IMR-90 (cell line): ENCODE data around the gene DNMT1. TPM values are rescaled to one million over a fixed set of nuclear protein-coding genes. Genes with fewer than 3 reads are reported as not detected.

Source experiments
- ATAC-seq: fragments of 200-7000 bp; cut with Tn5 transposase; 2 replicates; pipeline ENCODE4 v1.9.1; 2020; ENCODE audit warnings: low read depth, mild to moderate bottlenecking, moderate library complexity
- BruUV-seq: library from RNA; stranded (reverse); fragments of 400-500 nt; replicated peaks from 2 replicates; lab custom pipeline; 2021; lab: Mats Ljungman, UMichigan
- CTCF ChIA-PET: fragments of 300-600 bp; formaldehyde crosslinking; extraction: SDS; loops from one replicate; lab custom pipeline; 2021; ENCODE audit warnings: antibody characterized with exemption; lab: Yijun Ruan, JAX
- POLR2A ChIA-PET: fragments of 300-600 bp; sonication (Branson Sonifier 250); formaldehyde crosslinking; loops from one replicate; lab custom pipeline; 2022; ENCODE audit warnings: antibody characterized with exemption; ENCODE audit not compliant: unreplicated experiment; lab: Charles Lee
- DNase-seq: peaks from one replicate; pipeline ENCODE4 v3.0.0; 2013
- H2AFZ ChIP-seq: replicated peaks from 2 replicates; pipeline ENCODE3; 2013; ENCODE audit warnings: low read length, mild to moderate bottlenecking; ENCODE audit not compliant: poor library complexity
- H2AK5ac ChIP-seq: 2 replicates; pipeline ENCODE4 v1.6.1; 2013; ENCODE audit warnings: low read depth, low read length, inconsistent platforms
- H2AK9ac ChIP-seq: replicated peaks from 2 replicates; pipeline ENCODE3; 2013; ENCODE audit warnings: mild to moderate bottlenecking, low read depth, low read length, moderate library complexity; ENCODE audit not compliant: poor library complexity
- H2BK120ac ChIP-seq: 2 replicates; pipeline ENCODE4 v1.6.1; 2013; ENCODE audit warnings: low read depth, low read length, inconsistent platforms
- H2BK15ac ChIP-seq: 3 replicates; pipeline ENCODE4 v1.6.1; 2013; ENCODE audit warnings: low read depth, low read length, inconsistent platforms
- H2BK20ac ChIP-seq: 2 replicates; pipeline ENCODE4 v1.6.1; 2013; ENCODE audit warnings: low read depth, mild to moderate bottlenecking, inconsistent platforms, low read length, moderate library complexity
- H2BK5ac ChIP-seq: 2 replicates; pipeline ENCODE4 v1.6.1; 2013; ENCODE audit warnings: mild to moderate bottlenecking, low read depth, low read length, inconsistent platforms; ENCODE audit not compliant: poor library complexity, severe bottlenecking
- H3K14ac ChIP-seq: replicated peaks from 2 replicates; pipeline ENCODE4 v1.6.1; 2013; ENCODE audit warnings: low read depth, low read length, inconsistent platforms
- H3K18ac ChIP-seq: 2 replicates; pipeline ENCODE4 v1.6.1; 2013; ENCODE audit warnings: low read depth, low read length, control low read depth
- H3K23ac ChIP-seq: 2 replicates; pipeline ENCODE4 v1.6.1; 2013; ENCODE audit warnings: low read depth, low read length, inconsistent platforms
- H3K27ac ChIP-seq: 2 replicates; pipeline ENCODE4 v1.5.1; 2013; ENCODE audit warnings: mild to moderate bottlenecking, control low read depth, low read length; ENCODE audit not compliant: insufficient read depth
- H3K27me3 ChIP-seq: 2 replicates; pipeline ENCODE4 v1.6.1; 2013; ENCODE audit warnings: low read length; ENCODE audit not compliant: control insufficient read depth, insufficient read depth
- H3K36me3 ChIP-seq: 2 replicates; pipeline ENCODE4 v1.6.1; 2013; ENCODE audit warnings: low read length, mixed read lengths; ENCODE audit not compliant: control insufficient read depth, insufficient read depth
- H3K4ac ChIP-seq: 2 replicates; pipeline ENCODE4 v1.6.1; 2013; ENCODE audit warnings: low read depth, low read length, inconsistent platforms
- H3K4me1 ChIP-seq: 2 replicates; pipeline ENCODE4 v1.6.1; 2013; ENCODE audit warnings: low read length, mixed read lengths; ENCODE audit not compliant: control insufficient read depth, insufficient read depth
- H3K4me2 ChIP-seq: 2 replicates; pipeline ENCODE4 v1.6.1; 2013; ENCODE audit warnings: low read depth, mild to moderate bottlenecking, control low read depth, low read length, moderate library complexity
- H3K4me3 ChIP-seq: 2 replicates; pipeline ENCODE4 v1.5.1; 2013; ENCODE audit warnings: low read depth, mild to moderate bottlenecking, control low read depth, low read length, moderate library complexity; ENCODE audit not compliant: insufficient read depth
- H3K56ac ChIP-seq: 2 replicates; pipeline ENCODE4 v1.6.1; 2013; ENCODE audit warnings: low read length, inconsistent platforms; ENCODE audit not compliant: insufficient read depth; ENCODE audit errors: extremely low read depth
- H3K79me1 ChIP-seq, 2 experiments: 2 replicates each; pipeline ENCODE4 v1.6.1; 2013; ENCODE audit warnings: low read length in 2 of 2, inconsistent platforms in 1 of 2, low read depth in 1 of 2
- H3K9ac ChIP-seq: 2 replicates; pipeline ENCODE4 v1.6.1; 2013; ENCODE audit warnings: low read depth, low read length, control low read depth
- H3K9me1 ChIP-seq: 2 replicates; pipeline ENCODE4 v1.6.1; 2013; ENCODE audit warnings: low read length, inconsistent platforms; ENCODE audit not compliant: insufficient read depth
- H3K9me3 ChIP-seq: 2 replicates; pipeline ENCODE4 v1.6.1; 2013; ENCODE audit warnings: low read length; ENCODE audit not compliant: control insufficient read depth, insufficient read depth
- H4K20me1 ChIP-seq: 2 replicates; pipeline ENCODE4 v1.6.1; 2013; ENCODE audit warnings: low read length, inconsistent platforms; ENCODE audit not compliant: insufficient read depth
- H4K5ac ChIP-seq: 2 replicates; pipeline ENCODE4 v1.6.1; 2013; ENCODE audit warnings: mild to moderate bottlenecking, low read depth, low read length, control low read depth
- H4K8ac ChIP-seq, 2 experiments: 2 replicates each; pipeline ENCODE4 v1.6.1; 2013; ENCODE audit warnings: low read depth in 2 of 2, low read length in 2 of 2, control low read depth in 1 of 2, inconsistent platforms in 1 of 2
- H4K91ac ChIP-seq: 2 replicates; pipeline ENCODE4 v1.6.1; 2013; ENCODE audit warnings: low read depth, low read length, inconsistent platforms; ENCODE audit not compliant: insufficient read depth
- BHLHE40 ChIP-seq: fragments of 150-350 bp; IDR thresholded peaks from 2 replicates; pipeline ENCODE4 v1.6.1; 2016; ENCODE audit warnings: mild to moderate bottlenecking, low read depth, low read length
- CHD1 ChIP-seq: IDR thresholded peaks from 2 replicates; pipeline ENCODE4 v1.6.1; 2012; ENCODE audit warnings: low read depth, low read length, improper control_type of control experiment
- MXI1 ChIP-seq: IDR thresholded peaks from 2 replicates; pipeline ENCODE4 v1.6.1; 2012; ENCODE audit warnings: low read depth, mild to moderate bottlenecking, low read length, moderate library complexity, borderline replicate concordance
- NFE2L2 ChIP-seq: fragments of 150-350 bp; IDR thresholded peaks from 2 replicates; pipeline ENCODE4 v1.6.1; 2016; ENCODE audit warnings: low read depth, mild to moderate bottlenecking, low read length
- POLR2A ChIP-seq: IDR thresholded peaks from 2 replicates; pipeline ENCODE4 v1.6.1; 2012; ENCODE audit warnings: mild to moderate bottlenecking, low read depth, low read length
- RFX5 ChIP-seq: IDR thresholded peaks from 2 replicates; pipeline ENCODE4 v1.8.0; 2012; ENCODE audit warnings: low read depth, mild to moderate bottlenecking, low read length, moderate library complexity
- SMC3 ChIP-seq: fragments of 150-350 bp; IDR thresholded peaks from 2 replicates; pipeline ENCODE4 v1.6.1; 2016; ENCODE audit warnings: low read depth, mild to moderate bottlenecking, antibody characterized with exemption, low read length, moderate library complexity
- WGBS, 2 experiments: methylation state at CpG; one replicate each; pipeline versions ENCODE4 v1.1.5 to v1.1.7; 2013; ENCODE audit warnings: missing lambda C conversion rate in 2 of 2; ENCODE audit not compliant: insufficient read length in 1 of 2; ENCODE audit errors: extremely low coverage in 2 of 2; 5-methylcytosine and 5-hydroxymethylcytosine counted together
- dilution Hi-C: fragments of 300-500 bp; cut with HindIII; formaldehyde crosslinking; loops from one replicate; pipeline ENCODE4 v1.14.3; 2018; ENCODE audit warnings: low sequenced_read_pairs; ENCODE audit not compliant: unreplicated experiment
- in situ Hi-C: fragments of 300-500 bp; cut with MboI; formaldehyde crosslinking; loops from 3 replicates; pipeline ENCODE4 v1.14.3; 2019; ENCODE audit warnings: low sequenced_read_pairs, inconsistent platforms, mixed read lengths
- intact Hi-C: fragments of 100-400 bp; cut with micrococcal nuclease; formaldehyde crosslinking; loops from 2 replicates; pipeline ENCODE4 v1.10.0; 2022
- polyA plus RNA-seq, 3 experiments: library from polyadenylated mRNA; depleted of rRNA; stranded (reverse); fragments of >200 nt; gene quantifications; 2 replicates each; pipeline ENCODE4 v1.2.3, GENCODE V29; 2012; ENCODE audit warnings: low replicate concordance in 1 of 3
- total RNA-seq: library from RNA; depleted of rRNA; stranded (reverse); fragments of >200 nt; gene quantifications from 2 replicates; pipeline ENCODE4 v1.2.3, GENCODE V29; 2012

DNMT1 gene
- total and polyA plus RNA-seq, 2 of the 4 experiments (the other 2 are of a cell fraction) = 26.2 to 83.6 TPM

DNA sequence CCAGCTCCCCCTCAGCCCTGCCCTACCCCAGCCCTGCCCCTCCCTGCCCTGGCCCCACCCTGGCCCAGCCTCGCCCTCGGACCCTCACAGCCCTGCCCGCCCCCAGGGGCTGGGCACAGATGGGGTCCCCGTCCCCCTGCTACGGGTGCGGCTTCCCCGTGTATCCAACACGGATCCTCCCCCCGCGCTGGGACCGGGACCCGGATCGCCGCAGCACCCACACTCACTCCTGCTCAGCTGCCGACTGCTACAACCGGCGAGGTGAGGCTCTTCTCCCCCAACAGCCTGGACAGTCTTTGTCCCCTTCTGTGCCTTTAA, 103.4 kb downstream of the DNMT1 start:
- dilution Hi-C loops = no loop called here

More for the DNA sequence above, 103.4 kb downstream of the DNMT1 start:
- Histone ChIP-seq H4K5ac (no peak overlapping the region), H3K14ac (no peak overlapping the region), H3K27ac (no peak overlapping the region), H3K9me3 (no peaks in the 10 kb centered on the region), H3K4me2 (no peak overlapping the region), H2AK9ac (no peak overlapping the region), H3K56ac (no peak overlapping the region), H3K23ac (no peak overlapping the region), H3K27me3 (no peaks in the 10 kb centered on the region), H2BK5ac (no peak overlapping the region), H2BK120ac (no peak overlapping the region), H3K18ac (no peak overlapping the region), H3K36me3 (peaks cover 31% of the 10 kb centered on the region; the same call in 1 of the 2 replicates), H2AK5ac (no peak overlapping the region), H3K4me3 (no peak overlapping the region), H3K79me1 (peaks cover under 1 to 19% of the 10 kb centered on the region in 2 experiments; a peak in 3 of 4 replicates), H3K9me1 (peaks cover 9% of the 10 kb centered on the region; the same call in 1 of the 2 replicates), H3K4ac (no peak overlapping the region), H4K91ac (no peak overlapping the region), H2AFZ (no peak overlapping the region), H4K20me1 (no peaks in the 10 kb centered on the region), H3K4me1 (peaks cover under 1% of the 10 kb centered on the region), H4K8ac (no peak overlapping the region), H3K9ac (no peak overlapping the region), H2BK20ac (no peak overlapping the region), H2BK15ac (no peak overlapping the region)
- intact Hi-C loops = no loop called here
- in situ Hi-C loops = no loop called here
- no peak for ATAC-seq
- no peak for DNase-seq
- no TSS peak for BruUV-seq
- TF ChIP-seq RFX5 = no peak
- TF ChIP-seq CHD1 = no peak
- TF ChIP-seq POLR2A = no peak
- TF ChIP-seq MXI1 = no peak
- TF ChIP-seq BHLHE40 = no peak
- TF ChIP-seq NFE2L2 = no peak
- TF ChIP-seq SMC3 = no peak
- ChIA-PET POLR2A (interaction anchor here (0.6 kb wide), 1 partner anchor 43 kb away, joined by 3 read pairs; no protein-coding TSS in a partner anchor), CTCF (no interaction called here)
- 90% methylated on average over 5 of the region's 17 CpGs; no CpG with 5 or more reads in 1 of the 2 experiments for WGBS, 2 experiments
